GM23338 (cell line): ENCODE measurements around the gene EPHA3.

Experiments used
- CREB1 ChIP-seq: fragments of 250-450 bp; sonication (Bioruptor Pico); IDR thresholded peaks from 2 replicates; pipeline ENCODE4 v1.5.0; 2020; ENCODE audit warnings: low read depth, mild to moderate bottlenecking, moderate library complexity
- EZH2 ChIP-seq: fragments of 200-600 bp; sonication (generic); IDR thresholded peaks from one replicate; pipeline ENCODE4 v1.8.0; 2017; ENCODE audit warnings: antibody characterized with exemption, mild to moderate bottlenecking, low read depth; ENCODE audit not compliant: unreplicated experiment
- NANOG ChIP-seq: IDR thresholded peaks from 2 replicates; pipeline ENCODE4 v1.6.1; 2016; ENCODE audit warnings: antibody characterized with exemption, borderline replicate concordance
- POLR2AphosphoS5 ChIP-seq: IDR thresholded peaks from 2 replicates; pipeline ENCODE4 v1.6.1; 2016; ENCODE audit warnings: antibody characterized with exemption, low read depth
- ZNF114 ChIP-seq: fragments of 250-450 bp; sonication (Bioruptor Pico); IDR thresholded peaks from 2 replicates; pipeline ENCODE4 v1.5.0; 2020; ENCODE audit warnings: mild to moderate bottlenecking, moderate library complexity
- ZNF331 ChIP-seq: fragments of 250-450 bp; sonication (Bioruptor Pico); IDR thresholded peaks from 2 replicates; pipeline ENCODE4 v1.5.0; 2020; ENCODE audit warnings: low read depth, mild to moderate bottlenecking, moderate library complexity
- TF ChIP-seq, protein P1 (sequence below), 2 experiments: fragments of 200-600 bp in 1 of 2; sonication (generic) in 1 of 2; conservative IDR thresholded peaks; 2 replicates each; pipeline versions ENCODE4 v1.5.1 to v1.6.1; 2016 to 2017; ENCODE audit warnings: antibody characterized with exemption in 2 of 2, low read depth in 2 of 2, mild to moderate bottlenecking in 2 of 2, moderate library complexity in 1 of 2
- TF ChIP-seq, protein P2 (sequence below): IDR thresholded peaks from one replicate; pipeline ENCODE4 v1.6.1; 2018; ENCODE audit warnings: antibody characterized with exemption; ENCODE audit not compliant: unreplicated experiment

DNA sequence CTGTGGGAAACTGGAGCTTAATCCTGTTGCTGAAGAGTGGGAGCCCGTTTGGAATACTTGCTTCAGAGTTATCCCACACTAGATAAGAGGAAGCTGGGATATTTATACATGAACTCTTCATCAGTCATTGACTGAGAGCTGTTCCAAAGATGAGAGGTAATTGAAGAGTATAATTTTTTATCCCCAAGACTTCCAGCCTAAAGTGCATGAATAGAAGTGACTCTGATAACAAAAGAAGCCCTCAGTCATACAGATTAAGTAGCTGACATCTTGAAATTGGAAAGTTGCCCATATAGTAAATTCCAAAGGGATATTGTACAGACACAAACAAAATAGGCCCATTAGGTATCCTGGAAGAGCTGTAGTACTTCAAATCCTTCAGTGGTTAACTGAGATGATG, 268.0 kb downstream of the EPHA3 start:
- TF ChIP-seq ZNF331 (CRISPR knock-in tag) (no peak), NANOG (no peak), EZH2 (no peak), POLR2AphosphoS5 (no peak), CREB1 (no peak), ZNF114 (CRISPR knock-in tag) (no peak)
- TF ChIP-seq, protein P1, sequence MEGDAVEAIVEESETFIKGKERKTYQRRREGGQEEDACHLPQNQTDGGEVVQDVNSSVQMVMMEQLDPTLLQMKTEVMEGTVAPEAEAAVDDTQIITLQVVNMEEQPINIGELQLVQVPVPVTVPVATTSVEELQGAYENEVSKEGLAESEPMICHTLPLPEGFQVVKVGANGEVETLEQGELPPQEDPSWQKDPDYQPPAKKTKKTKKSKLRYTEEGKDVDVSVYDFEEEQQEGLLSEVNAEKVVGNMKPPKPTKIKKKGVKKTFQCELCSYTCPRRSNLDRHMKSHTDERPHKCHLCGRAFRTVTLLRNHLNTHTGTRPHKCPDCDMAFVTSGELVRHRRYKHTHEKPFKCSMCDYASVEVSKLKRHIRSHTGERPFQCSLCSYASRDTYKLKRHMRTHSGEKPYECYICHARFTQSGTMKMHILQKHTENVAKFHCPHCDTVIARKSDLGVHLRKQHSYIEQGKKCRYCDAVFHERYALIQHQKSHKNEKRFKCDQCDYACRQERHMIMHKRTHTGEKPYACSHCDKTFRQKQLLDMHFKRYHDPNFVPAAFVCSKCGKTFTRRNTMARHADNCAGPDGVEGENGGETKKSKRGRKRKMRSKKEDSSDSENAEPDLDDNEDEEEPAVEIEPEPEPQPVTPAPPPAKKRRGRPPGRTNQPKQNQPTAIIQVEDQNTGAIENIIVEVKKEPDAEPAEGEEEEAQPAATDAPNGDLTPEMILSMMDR (conservative IDR thresholded peaks at IDR 0.05; ENCODE audit: low read depth in 2 of 2), result no peak
- TF ChIP-seq, protein P2, sequence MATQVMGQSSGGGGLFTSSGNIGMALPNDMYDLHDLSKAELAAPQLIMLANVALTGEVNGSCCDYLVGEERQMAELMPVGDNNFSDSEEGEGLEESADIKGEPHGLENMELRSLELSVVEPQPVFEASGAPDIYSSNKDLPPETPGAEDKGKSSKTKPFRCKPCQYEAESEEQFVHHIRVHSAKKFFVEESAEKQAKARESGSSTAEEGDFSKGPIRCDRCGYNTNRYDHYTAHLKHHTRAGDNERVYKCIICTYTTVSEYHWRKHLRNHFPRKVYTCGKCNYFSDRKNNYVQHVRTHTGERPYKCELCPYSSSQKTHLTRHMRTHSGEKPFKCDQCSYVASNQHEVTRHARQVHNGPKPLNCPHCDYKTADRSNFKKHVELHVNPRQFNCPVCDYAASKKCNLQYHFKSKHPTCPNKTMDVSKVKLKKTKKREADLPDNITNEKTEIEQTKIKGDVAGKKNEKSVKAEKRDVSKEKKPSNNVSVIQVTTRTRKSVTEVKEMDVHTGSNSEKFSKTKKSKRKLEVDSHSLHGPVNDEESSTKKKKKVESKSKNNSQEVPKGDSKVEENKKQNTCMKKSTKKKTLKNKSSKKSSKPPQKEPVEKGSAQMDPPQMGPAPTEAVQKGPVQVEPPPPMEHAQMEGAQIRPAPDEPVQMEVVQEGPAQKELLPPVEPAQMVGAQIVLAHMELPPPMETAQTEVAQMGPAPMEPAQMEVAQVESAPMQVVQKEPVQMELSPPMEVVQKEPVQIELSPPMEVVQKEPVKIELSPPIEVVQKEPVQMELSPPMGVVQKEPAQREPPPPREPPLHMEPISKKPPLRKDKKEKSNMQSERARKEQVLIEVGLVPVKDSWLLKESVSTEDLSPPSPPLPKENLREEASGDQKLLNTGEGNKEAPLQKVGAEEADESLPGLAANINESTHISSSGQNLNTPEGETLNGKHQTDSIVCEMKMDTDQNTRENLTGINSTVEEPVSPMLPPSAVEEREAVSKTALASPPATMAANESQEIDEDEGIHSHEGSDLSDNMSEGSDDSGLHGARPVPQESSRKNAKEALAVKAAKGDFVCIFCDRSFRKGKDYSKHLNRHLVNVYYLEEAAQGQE, result no peak
